Measurements from ENCODE around the gene TSSC4.

TSSC4 gene

GRCh38 chr11:2447951-2448650 is 47.6 kb downstream of the TSSC4 start:
- Histone ChIP-seq H3K4me3 (ENCODE audit: low read depth, low read length) (no peak overlapping the region), H3K9me3 (ENCODE audit: control insufficient read depth, insufficient read depth, low read depth, low read length) (no peaks in the 10 kb centered on the region), H3K4me1 (ENCODE audit: control insufficient read depth, insufficient read depth, low read length) (no peaks in the 10 kb centered on the region), H3K27ac (ENCODE audit: extremely low read depth, low read depth, low read length) (no peak overlapping the region), H3K36me3 (ENCODE audit: control insufficient read depth in 2 of 2, insufficient read depth in 1 of 2, low read length in 2 of 2) (no peaks in the 10 kb centered on the region)
- CTCF ChIA-PET: no interaction called here
- TF ChIP-seq INSM2 (tag by site-specific recombination; IDR thresholded peaks at IDR 0.05): no peak
- TF ChIP-seq EGR2 (tag by site-specific recombination; IDR thresholded peaks at IDR 0.05; ENCODE audit: low read depth): no peak
- no peak for TF ChIP-seq ZNF175 (tag by site-specific recombination; IDR thresholded peaks at IDR 0.05)
- TF ChIP-seq ZNF843 (tag by site-specific recombination; IDR thresholded peaks at IDR 0.05): no peak
- TF ChIP-seq ZNF501 (tag by site-specific recombination; IDR thresholded peaks at IDR 0.05): no peak
- no peak for TF ChIP-seq ZFP69B (tag by site-specific recombination; IDR thresholded peaks at IDR 0.05)
- no peak for TF ChIP-seq ZNF391 (tag by site-specific recombination; IDR thresholded peaks at IDR 0.05; ENCODE audit: borderline replicate concordance, low read depth)
- TF ChIP-seq ZNF785 (tag by site-specific recombination; IDR thresholded peaks at IDR 0.05): no peak
- TF ChIP-seq ZNF433 (tag by site-specific recombination; IDR thresholded peaks at IDR 0.05; ENCODE audit: low read depth): no peak
- TF ChIP-seq ZBTB1 (tag by site-specific recombination; IDR thresholded peaks at IDR 0.05): no peak
- TF ChIP-seq PBX3 (CRISPR knock-in tag; IDR thresholded peaks at IDR 0.05): no peak
- no peak for TF ChIP-seq ZNF639 (tag by site-specific recombination; IDR thresholded peaks at IDR 0.05)
- TF ChIP-seq ZNF133 (tag by site-specific recombination; IDR thresholded peaks at IDR 0.05): no peak
- TF ChIP-seq ZFP41 (tag by site-specific recombination; IDR thresholded peaks at IDR 0.05; ENCODE audit: borderline replicate concordance): no peak
- TF ChIP-seq HIC1 (tag by site-specific recombination; IDR thresholded peaks at IDR 0.05): no peak
- TF ChIP-seq ZNF624 (tag by site-specific recombination; IDR thresholded peaks at IDR 0.05): no peak
- TF ChIP-seq TRIM28 (IDR thresholded peaks at IDR 0.05; ENCODE audit: borderline replicate concordance, low read length): no peak
- TF ChIP-seq SETDB1 (IDR thresholded peaks at IDR 0.05; ENCODE audit: insufficient read length, low read length): no peak
- POLR2A ChIA-PET: no interaction called here
